ENCODE measurements around the gene LRRTM4.

- TF ChIP-seq CTCF (IDR thresholded peaks at IDR 0.05; ENCODE audit: poor library complexity), result no peak
- TF ChIP-seq EZH2phosphoT487 (IDR thresholded peaks at IDR 0.05; ENCODE audit: low read depth, severe bottlenecking, unreplicated experiment), result no peak
Measured at GRCh38 chr2:77484026-77484425, 38.1 kb downstream of the LRRTM4 start.

Data from hepatocyte (in vitro differentiated cells).